Trophoblast cell (in vitro differentiated cells and primary cell): ENCODE data around the gene MAGI1.
"Not testable (repeated sequence)": the region's sequence is repeated elsewhere in the genome, so short reads cannot be mapped to it uniquely, and the experiment has no call there.

Experiments
- DNase-seq, 2 donors: peaks; one replicate each; pipeline ENCODE4 v3.0.0-alpha.2; 2016
- H2AFZ ChIP-seq: 2 replicates; pipeline ENCODE4 v1.6.1; 2013; ENCODE audit warnings: low read length, moderate library complexity, mild to moderate bottlenecking; ENCODE audit not compliant: insufficient read depth, poor library complexity
- H2AK5ac ChIP-seq: 2 replicates; pipeline ENCODE4 v1.6.1; 2013; ENCODE audit warnings: mild to moderate bottlenecking, low read length
- H2BK120ac ChIP-seq: 2 replicates; pipeline ENCODE4 v1.6.1; 2013; ENCODE audit warnings: low read length, mild to moderate bottlenecking, moderate library complexity; ENCODE audit not compliant: insufficient read depth, poor library complexity
- H2BK12ac ChIP-seq: 2 replicates; pipeline ENCODE4 v1.6.1; 2013; ENCODE audit warnings: mild to moderate bottlenecking, low read length, moderate library complexity
- H2BK5ac ChIP-seq: 2 replicates; pipeline ENCODE4 v1.6.1; 2013; ENCODE audit warnings: low read length, low read depth, moderate library complexity, mild to moderate bottlenecking; ENCODE audit not compliant: poor library complexity
- H3K14ac ChIP-seq: 2 replicates; pipeline ENCODE4 v1.6.1; 2013; ENCODE audit warnings: mild to moderate bottlenecking, low read length
- H3K18ac ChIP-seq: 2 replicates; pipeline ENCODE4 v1.6.1; 2013; ENCODE audit warnings: mild to moderate bottlenecking, low read length
- H3K23ac ChIP-seq: 2 replicates; pipeline ENCODE4 v1.6.1; 2013; ENCODE audit warnings: low read length
- H3K27ac ChIP-seq: 2 replicates; pipeline ENCODE4 v1.5.1; 2013; ENCODE audit warnings: low read depth, mild to moderate bottlenecking, inconsistent platforms, low read length, moderate library complexity
- H3K27me3 ChIP-seq: 2 replicates; pipeline ENCODE4 v1.6.1; 2013; ENCODE audit warnings: inconsistent platforms, mild to moderate bottlenecking, low read length, moderate library complexity; ENCODE audit not compliant: insufficient read depth
- H3K36me3 ChIP-seq, 2 experiments: 1 replicate in 1 of 2; 2 replicates in 1 of 2; pipeline ENCODE4 v1.6.1; 2013; ENCODE audit warnings: low read length in 2 of 2, mild to moderate bottlenecking in 2 of 2, moderate library complexity in 1 of 2; ENCODE audit not compliant: insufficient read depth in 2 of 2, control insufficient read depth in 1 of 2
- H3K4ac ChIP-seq: 2 replicates; pipeline ENCODE4 v1.6.1; 2013; ENCODE audit warnings: low read depth, mild to moderate bottlenecking, low read length, moderate library complexity
- H3K4me1 ChIP-seq, 2 experiments: 1 replicate in 1 of 2; 2 replicates in 1 of 2; pipeline ENCODE4 v1.6.1; 2013; ENCODE audit warnings: low read length in 2 of 2, mild to moderate bottlenecking in 2 of 2, moderate library complexity in 1 of 2; ENCODE audit not compliant: insufficient read depth in 2 of 2, control insufficient read depth in 1 of 2
- H3K4me2 ChIP-seq: 2 replicates; pipeline ENCODE4 v1.6.1; 2013; ENCODE audit warnings: inconsistent platforms, mild to moderate bottlenecking, low read length, moderate library complexity
- H3K4me3 ChIP-seq: 2 replicates; pipeline ENCODE4 v1.5.1; 2013; ENCODE audit warnings: mild to moderate bottlenecking, low read depth, low read length, inconsistent platforms
- H3K79me1 ChIP-seq: one replicate; pipeline ENCODE4 v1.6.1; 2013; ENCODE audit warnings: low read length
- H3K79me2 ChIP-seq: 2 replicates; pipeline ENCODE4 v1.6.1; 2013; ENCODE audit warnings: low read length, mild to moderate bottlenecking; ENCODE audit not compliant: control insufficient read depth, insufficient read depth, poor library complexity
- H3K9ac ChIP-seq: 2 replicates; pipeline ENCODE4 v1.6.1; 2013; ENCODE audit warnings: mild to moderate bottlenecking, low read length
- H3K9me3 ChIP-seq: 2 replicates; pipeline ENCODE4 v1.6.1; 2013; ENCODE audit warnings: low read depth, mild to moderate bottlenecking, control low read depth, inconsistent platforms, low read length; ENCODE audit not compliant: insufficient read depth
- H4K12ac ChIP-seq: 2 replicates; pipeline ENCODE4 v1.6.1; 2013; ENCODE audit warnings: low read depth, mild to moderate bottlenecking, low read length, moderate library complexity
- H4K8ac ChIP-seq: 2 replicates; pipeline ENCODE4 v1.6.1; 2013; ENCODE audit warnings: low read depth, mild to moderate bottlenecking, low read length, moderate library complexity
- H4K91ac ChIP-seq: one replicate; pipeline ENCODE4 v1.6.1; 2013; ENCODE audit warnings: low read depth, mild to moderate bottlenecking, low read length, moderate library complexity
- WGBS: extraction: QIAGEN DNeasy Blood & Tissue Kit; methylation state at CpG from one replicate; pipeline ENCODE4 v1.1.7; 2013; ENCODE audit warnings: missing lambda C conversion rate; ENCODE audit not compliant: insufficient read length, insufficient coverage; ENCODE audit errors: extremely low coverage; 5-methylcytosine and 5-hydroxymethylcytosine counted together

MAGI1 gene

GRCh38 chr3:65545429-65545828, 493.3 kb downstream of the MAGI1 start:
- no CpG with 5 or more reads among the region's 1 CpG for WGBS

GRCh38 chr3:65543391-65543790, 495.3 kb downstream of the MAGI1 start:
- H2BK12ac ChIP-seq, H3K4ac ChIP-seq, H3K36me3 ChIP-seq, H2AFZ ChIP-seq, H2AK5ac ChIP-seq, H3K9me3 ChIP-seq, H3K79me2 ChIP-seq, H3K27me3 ChIP-seq, DNase-seq, H3K9ac ChIP-seq, H3K27ac ChIP-seq, H3K79me1 ChIP-seq, H3K23ac ChIP-seq, H4K12ac ChIP-seq, H3K18ac ChIP-seq, H3K14ac ChIP-seq, H3K4me2 ChIP-seq, H3K4me1 ChIP-seq, H2BK5ac ChIP-seq, H4K91ac ChIP-seq, H3K4me3 ChIP-seq, H2BK120ac ChIP-seq, H4K8ac ChIP-seq: not testable (repeated sequence)
- no CpG with 5 or more reads among the region's 1 CpG for WGBS

More at GRCh38 chr3:65545429-65545828, 493.3 kb downstream of the MAGI1 start:
- no peak overlapping the region for H2BK12ac ChIP-seq
- no peak overlapping the region for H3K4me3 ChIP-seq
- H4K12ac ChIP-seq, result no peak overlapping the region
- no peaks in the 10 kb centered on the region for H3K36me3 ChIP-seq
- H3K4me1 ChIP-seq, result peaks cover 4 to 6% of the 10 kb centered on the region in 2 experiments
- H4K91ac ChIP-seq, result no peak overlapping the region
- H2BK120ac ChIP-seq, result no peak overlapping the region
- H2AFZ ChIP-seq, result no peak overlapping the region
- no peak overlapping the region for H3K23ac ChIP-seq
- no peak overlapping the region for H3K9ac ChIP-seq
- no peak overlapping the region for H3K18ac ChIP-seq
- H3K4me2 ChIP-seq, result no peak overlapping the region
- no peaks in the 10 kb centered on the region for H3K79me1 ChIP-seq
- peak in 1 of 2 donors; percentile 5 for DNase-seq
- H4K8ac ChIP-seq, result no peak overlapping the region
- H3K4ac ChIP-seq, result no peak overlapping the region
- no peak overlapping the region for H3K27ac ChIP-seq
- H3K14ac ChIP-seq, result no peak overlapping the region
- H3K79me2 ChIP-seq, result no peaks in the 10 kb centered on the region
- H3K27me3 ChIP-seq, result peaks cover 24% of the 10 kb centered on the region
- no peaks in the 10 kb centered on the region for H3K9me3 ChIP-seq
- no peak overlapping the region for H2BK5ac ChIP-seq
- no peak overlapping the region for H2AK5ac ChIP-seq

- H3K14ac ChIP-seq, result no peak overlapping the region
- no peak overlapping the region for H3K9ac ChIP-seq
- no peak overlapping the region for H3K4me2 ChIP-seq
- H3K23ac ChIP-seq, result no peak overlapping the region
- H3K18ac ChIP-seq, result no peak overlapping the region
- H4K12ac ChIP-seq, result no peak overlapping the region
- H3K4ac ChIP-seq, result no peak overlapping the region
- H3K9me3 ChIP-seq, result no peaks in the 10 kb centered on the region
- no peak overlapping the region for H2AFZ ChIP-seq
- H3K4me1 ChIP-seq, result peaks cover 0 to 6% of the 10 kb centered on the region in 2 experiments
- DNase-seq, result no peak
- H3K27ac ChIP-seq, result no peak overlapping the region
- no peak overlapping the region for H2BK120ac ChIP-seq
- WGBS, result no CpG with 5 or more reads among the region's 1 CpG
- no peaks in the 10 kb centered on the region for H3K79me2 ChIP-seq
- H3K4me3 ChIP-seq, result no peak overlapping the region
- no peak overlapping the region for H4K91ac ChIP-seq
- H4K8ac ChIP-seq, result no peak overlapping the region
- no peaks in the 10 kb centered on the region for H3K27me3 ChIP-seq
- no peak overlapping the region for H2AK5ac ChIP-seq
- H3K36me3 ChIP-seq, result no peaks in the 10 kb centered on the region
- H2BK5ac ChIP-seq, result no peak overlapping the region
- no peak overlapping the region for H2BK12ac ChIP-seq
- H3K79me1 ChIP-seq, result no peaks in the 10 kb centered on the region
Observed at GRCh38 chr3:65540666-65541065, 498.1 kb downstream of the MAGI1 start.

- no peak overlapping the region for H4K8ac ChIP-seq
- H2BK120ac ChIP-seq, result no peak overlapping the region
- no peak overlapping the region for H3K4me2 ChIP-seq
- H3K4me1 ChIP-seq, result peaks cover 0 to 6% of the 10 kb centered on the region in 2 experiments
- H3K14ac ChIP-seq, result no peak overlapping the region
- no peak for DNase-seq
- H3K36me3 ChIP-seq, result no peaks in the 10 kb centered on the region
- no peaks in the 10 kb centered on the region for H3K79me2 ChIP-seq
- no peak overlapping the region for H3K4me3 ChIP-seq
- H2BK5ac ChIP-seq, result no peak overlapping the region
- no peak overlapping the region for H2AK5ac ChIP-seq
- no peak overlapping the region for H3K27ac ChIP-seq
- H2BK12ac ChIP-seq, result no peak overlapping the region
- H3K23ac ChIP-seq, result no peak overlapping the region
- no peaks in the 10 kb centered on the region for H3K9me3 ChIP-seq
- no peak overlapping the region for H4K91ac ChIP-seq
- no peaks in the 10 kb centered on the region for H3K27me3 ChIP-seq
- no peak overlapping the region for H4K12ac ChIP-seq
- no CpG with 5 or more reads among the region's 1 CpG for whole genome bisulfite sequencing
- H3K9ac ChIP-seq, result no peak overlapping the region
- no peak overlapping the region for H2AFZ ChIP-seq
- no peak overlapping the region for H3K4ac ChIP-seq
- H3K79me1 ChIP-seq, result no peaks in the 10 kb centered on the region
- H3K18ac ChIP-seq, result no peak overlapping the region
Observed at GRCh38 chr3:65539616-65540015, 499.1 kb downstream of the MAGI1 start.
